C4-2B (cell line): ENCODE measurements around the gene ZIC3.

Experiments
- CTCF ChIP-seq: fragments of 450-650 bp; conservative IDR thresholded peaks from 2 replicates; pipeline ENCODE4 v1.5.1; 2017; ENCODE audit warnings: mild to moderate bottlenecking
- ZFX ChIP-seq: fragments of 450-650 bp; IDR thresholded peaks from 2 replicates; pipeline ENCODE4 v1.6.1; 2017

DNA sequence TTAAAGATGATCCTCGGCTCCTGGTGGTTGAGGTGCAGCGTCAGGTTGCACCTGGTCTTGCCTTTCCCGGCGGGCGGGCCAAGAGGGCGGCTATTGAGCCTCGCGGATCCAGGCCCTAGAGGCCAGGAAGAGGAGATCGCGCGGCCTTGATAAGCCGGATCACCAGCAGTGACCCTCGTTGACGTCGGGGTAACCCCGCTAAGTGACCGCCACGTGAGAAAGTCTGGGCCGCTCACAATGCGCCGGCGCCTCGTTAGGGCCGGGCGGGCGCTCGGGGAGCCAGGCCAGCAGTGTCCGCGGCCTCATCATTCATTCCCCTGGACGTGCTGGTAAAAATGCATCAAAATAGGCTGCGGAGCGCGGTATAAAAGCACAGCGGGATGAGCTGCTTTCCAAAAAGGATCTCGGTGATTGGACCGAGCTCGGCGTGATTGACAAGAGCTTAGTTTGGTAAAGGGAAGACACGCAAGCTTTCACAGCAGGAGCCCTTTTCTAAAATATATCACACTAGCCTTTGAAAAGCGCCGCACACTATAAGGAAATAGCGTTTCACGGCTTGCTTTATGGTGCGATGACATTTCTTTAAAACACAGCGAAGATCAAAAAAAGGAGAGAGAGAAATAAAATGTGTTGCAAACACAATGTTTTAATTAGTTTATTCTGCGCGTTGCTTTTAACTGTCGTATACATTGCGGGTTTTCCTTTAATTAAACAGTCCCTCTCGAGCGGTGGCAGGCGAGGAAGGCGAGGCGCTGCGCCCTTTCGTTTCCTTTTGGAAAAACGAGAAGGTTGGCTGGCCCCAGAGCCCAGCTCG lies 15.9 kb upstream of the ZIC3 start:
- no peak for TF ChIP-seq CTCF
- no peak for TF ChIP-seq ZFX
